Keratinocyte (primary cell): ENCODE data around the gene LPO. TPM values are rescaled to one million over a fixed set of nuclear protein-coding genes. Genes with fewer than 3 reads are reported as not detected.

Experiments
- DNase-seq: peaks from one replicate; pipeline ENCODE4 v3.0.0-alpha.2; 2011; ENCODE audit warnings: low read depth, missing footprints, low spot score
- FAIRE-seq: peaks from 2 replicates; lab custom pipeline; 2011; peaks lifted over from hg19 to GRCh38; lab: Jason Lieb, UNC
- H2AFZ ChIP-seq: 2 replicates; pipeline ENCODE4 v1.6.0; 2012; ENCODE audit warnings: low read length, control low read depth, inconsistent platforms; ENCODE audit not compliant: control insufficient read depth
- H3K27ac ChIP-seq: 2 replicates; pipeline ENCODE4 v1.5.1; 2011; ENCODE audit warnings: low read length; ENCODE audit not compliant: control insufficient read depth, insufficient read depth
- H3K27me3 ChIP-seq: 3 replicates; pipeline ENCODE4 v1.6.0; 2011; ENCODE audit warnings: low read length; ENCODE audit not compliant: control insufficient read depth, insufficient read depth; ENCODE audit errors: extremely low read depth
- H3K36me3 ChIP-seq, 2 experiments: 2 replicates in 1 of 2; 3 replicates in 1 of 2; pipeline ENCODE4 v1.5.1; 2011; ENCODE audit warnings: low read length in 2 of 2, mild to moderate bottlenecking in 1 of 2; ENCODE audit not compliant: control insufficient read depth in 2 of 2, insufficient read depth in 2 of 2; ENCODE audit errors: extremely low read depth in 1 of 2
- H3K4me1 ChIP-seq: 3 replicates; pipeline ENCODE4 v1.5.1; 2011; ENCODE audit warnings: low read length; ENCODE audit not compliant: control insufficient read depth, insufficient read depth; ENCODE audit errors: extremely low read depth
- H3K4me2 ChIP-seq: 3 replicates; pipeline ENCODE4 v1.6.0; 2011; ENCODE audit warnings: low read depth, low read length; ENCODE audit not compliant: control insufficient read depth, insufficient read depth; ENCODE audit errors: extremely low read depth
- H3K4me3 ChIP-seq, 3 experiments: fragments of 200-600 bp in 1 of 3; sonication (generic) in 1 of 3; 2 replicates in 2 of 3; 3 replicates in 1 of 3; pipeline ENCODE4 v1.5.1; 2011 to 2016; ENCODE audit warnings: low read length in 3 of 3, mild to moderate bottlenecking in 3 of 3, control low read depth in 2 of 3, inconsistent platforms in 1 of 3, low read depth in 1 of 3, mixed read lengths in 1 of 3, mixed run types in 1 of 3, moderate library complexity in 1 of 3; ENCODE audit not compliant: control insufficient read depth in 2 of 3, insufficient read depth in 2 of 3; ENCODE audit errors: extremely low read depth in 1 of 3
- H3K79me2 ChIP-seq: 2 replicates; pipeline ENCODE4 v1.6.0; 2012; ENCODE audit warnings: low read length; ENCODE audit not compliant: control insufficient read depth, insufficient read depth
- H3K9ac ChIP-seq: 3 replicates; pipeline ENCODE4 v1.6.0; 2011; ENCODE audit warnings: low read length; ENCODE audit not compliant: control insufficient read depth, insufficient read depth; ENCODE audit errors: extremely low read depth
- H3K9me1 ChIP-seq: 3 replicates; pipeline ENCODE4 v1.6.0; 2011; ENCODE audit warnings: low read length; ENCODE audit not compliant: control insufficient read depth, insufficient read depth; ENCODE audit errors: extremely low read depth
- H3K9me3 ChIP-seq: 2 replicates; pipeline ENCODE4 v1.5.1; 2012; ENCODE audit warnings: low read depth, low read length; ENCODE audit not compliant: control insufficient read depth
- H4K20me1 ChIP-seq: 3 replicates; pipeline ENCODE4 v1.6.0; 2011; ENCODE audit warnings: low read length; ENCODE audit not compliant: control insufficient read depth, insufficient read depth; ENCODE audit errors: extremely low read depth
- EZH2 ChIP-seq: IDR thresholded peaks from one replicate; pipeline ENCODE4 v1.6.1; 2012; ENCODE audit warnings: inconsistent platforms, mild to moderate bottlenecking, low read length, moderate library complexity
- dilution Hi-C: fragments of 300-500 bp; cut with MboI; formaldehyde crosslinking; loops from one replicate; pipeline ENCODE4 v1.7.0; 2020; ENCODE audit warnings: low sequenced_read_pairs; ENCODE audit not compliant: extremely low pct_ligation_motif_present
- polyA plus RNA-seq, 5 experiments: library from polyadenylated mRNA; depleted of rRNA in 3 of 5; stranded (reverse) in 3 of 5; stranded (forward) in 1 of 5; unstranded in 1 of 5; fragments of >200 nt; gene quantifications; 1 replicate in 1 of 5; 2 replicates in 3 of 5; 3 replicates in 1 of 5; pipeline versions ENCODE4 v1.2.1 to v1.2.3, GENCODE V29; 2011 to 2012; ENCODE audit warnings: missing spikeins in 2 of 5, low read depth in 1 of 5, low replicate concordance in 1 of 5
- TF ChIP-seq, protein P1 (sequence below), 3 experiments: IDR thresholded peaks in 1 of 3; conservative IDR thresholded peaks in 1 of 3; optimal IDR thresholded peaks in 1 of 3; 2 replicates in 2 of 3; 3 replicates in 1 of 3; pipeline versions ENCODE3 to v1.5.1; 2011; ENCODE audit warnings: low read length in 3 of 3, mild to moderate bottlenecking in 3 of 3, moderate library complexity in 2 of 3, control low read depth in 1 of 3, inconsistent platforms in 1 of 3; ENCODE audit not compliant: insufficient read depth in 2 of 3; ENCODE audit errors: extremely low read depth in 1 of 3

Gene LPO
- polyA plus RNA-seq, 1 donor (not counting 4 experiments of a cell fraction or from before 2014, with no cell fraction given): not detected

DNA sequence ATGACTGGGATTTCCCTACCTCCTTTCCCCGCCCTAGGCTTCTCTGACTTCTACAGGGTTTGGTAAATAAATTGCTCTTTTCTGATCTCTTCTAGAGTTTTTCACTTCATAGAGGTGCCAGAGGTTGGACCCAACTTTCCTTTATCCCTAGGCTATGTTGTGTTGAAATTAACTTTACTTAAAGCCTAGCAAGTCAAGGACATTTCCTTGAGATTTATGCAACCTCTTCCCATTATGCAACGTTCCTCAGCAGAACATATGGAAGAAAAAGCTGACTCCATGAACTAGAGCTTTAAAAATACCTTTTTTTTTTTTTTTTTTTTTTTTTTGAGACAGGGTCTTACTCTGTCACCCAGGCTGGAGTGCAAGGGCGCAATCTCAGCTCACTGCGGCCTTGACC, 26.9 kb downstream of the LPO start:
- H3K4me2 ChIP-seq: no peak overlapping the region
- no peak overlapping the region for H3K4me3 ChIP-seq
- H3K27me3 ChIP-seq: peaks cover 19% of the 10 kb centered on the region
- H3K79me2 ChIP-seq: no peaks in the 10 kb centered on the region
- H3K4me1 ChIP-seq: no peaks in the 10 kb centered on the region
- TF ChIP-seq, protein P1, sequence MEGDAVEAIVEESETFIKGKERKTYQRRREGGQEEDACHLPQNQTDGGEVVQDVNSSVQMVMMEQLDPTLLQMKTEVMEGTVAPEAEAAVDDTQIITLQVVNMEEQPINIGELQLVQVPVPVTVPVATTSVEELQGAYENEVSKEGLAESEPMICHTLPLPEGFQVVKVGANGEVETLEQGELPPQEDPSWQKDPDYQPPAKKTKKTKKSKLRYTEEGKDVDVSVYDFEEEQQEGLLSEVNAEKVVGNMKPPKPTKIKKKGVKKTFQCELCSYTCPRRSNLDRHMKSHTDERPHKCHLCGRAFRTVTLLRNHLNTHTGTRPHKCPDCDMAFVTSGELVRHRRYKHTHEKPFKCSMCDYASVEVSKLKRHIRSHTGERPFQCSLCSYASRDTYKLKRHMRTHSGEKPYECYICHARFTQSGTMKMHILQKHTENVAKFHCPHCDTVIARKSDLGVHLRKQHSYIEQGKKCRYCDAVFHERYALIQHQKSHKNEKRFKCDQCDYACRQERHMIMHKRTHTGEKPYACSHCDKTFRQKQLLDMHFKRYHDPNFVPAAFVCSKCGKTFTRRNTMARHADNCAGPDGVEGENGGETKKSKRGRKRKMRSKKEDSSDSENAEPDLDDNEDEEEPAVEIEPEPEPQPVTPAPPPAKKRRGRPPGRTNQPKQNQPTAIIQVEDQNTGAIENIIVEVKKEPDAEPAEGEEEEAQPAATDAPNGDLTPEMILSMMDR (optimal IDR thresholded peaks at IDR 0.05 in 1 of 3, IDR thresholded peaks at IDR 0.05 in 1 of 3, conservative IDR thresholded peaks at IDR 0.05 in 1 of 3; ENCODE audit: extremely low read depth in 1 of 3, insufficient read depth in 2 of 3, low read length in 3 of 3): no peak
- TF ChIP-seq EZH2: no peak
- no peaks in the 10 kb centered on the region for H3K9me1 ChIP-seq
- H3K27ac ChIP-seq: no peak overlapping the region
- dilution Hi-C loops: no loop called here
- no peaks in the 10 kb centered on the region for H3K36me3 ChIP-seq
- H2AFZ ChIP-seq: no peak overlapping the region
- DNase-seq (no peak), FAIRE-seq (peak; percentile 9)
- no peak overlapping the region for H3K9ac ChIP-seq
- no peaks in the 10 kb centered on the region for H3K9me3 ChIP-seq
- H4K20me1 ChIP-seq: no peaks in the 10 kb centered on the region

DNA sequence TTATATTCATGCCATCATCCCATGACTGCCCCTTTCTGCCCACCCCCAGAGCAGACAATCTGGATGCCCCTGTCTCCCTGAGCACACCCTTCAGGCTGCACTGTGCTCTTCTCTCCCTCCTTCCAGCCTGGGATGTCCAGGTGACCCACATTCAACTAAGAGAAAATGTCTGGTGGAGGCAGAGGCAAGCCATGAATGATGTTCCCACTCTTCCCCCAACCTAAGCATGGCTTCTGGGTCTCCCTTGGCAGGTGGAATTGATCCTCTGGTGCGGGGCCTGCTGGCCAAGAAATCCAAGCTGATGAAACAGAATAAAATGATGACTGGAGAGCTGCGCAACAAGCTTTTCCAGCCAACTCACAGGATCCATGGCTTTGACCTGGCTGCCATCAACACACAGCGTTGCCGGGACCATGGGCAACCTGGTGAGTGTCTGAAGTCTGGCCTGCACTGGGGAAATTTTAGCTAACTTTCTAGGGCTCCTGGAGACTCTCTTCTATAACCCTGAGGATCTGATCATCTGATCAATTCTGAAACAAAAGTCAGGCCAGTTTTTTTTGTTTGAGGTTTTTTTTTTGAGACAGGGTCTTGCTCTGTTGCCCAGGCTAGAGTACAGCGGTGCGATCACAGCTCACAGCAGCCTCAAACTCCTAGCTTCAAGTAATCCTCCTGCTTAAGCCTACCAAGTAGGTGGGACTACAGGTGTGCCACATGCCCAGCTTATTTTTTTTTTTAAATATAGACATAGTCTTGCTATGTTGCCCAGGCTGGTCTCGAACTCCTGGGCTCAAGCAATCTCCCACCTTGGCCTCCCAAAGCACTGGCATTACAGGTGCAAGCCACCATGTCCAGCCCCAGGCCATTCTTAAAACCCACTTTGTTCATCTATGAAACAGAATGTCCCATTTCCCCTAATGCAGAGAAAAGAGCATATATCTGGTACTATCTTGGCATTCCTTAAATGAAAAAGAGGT, 27.8 kb downstream of the LPO start:
- H2AFZ ChIP-seq: no peak overlapping the region
- H3K4me3 ChIP-seq: no peak overlapping the region
- no peaks in the 10 kb centered on the region for H3K79me2 ChIP-seq
- FAIRE-seq: no peak
- no peaks in the 10 kb centered on the region for H3K9me1 ChIP-seq
- no peak overlapping the region for H3K27ac ChIP-seq
- DNase-seq: no peak
- H4K20me1 ChIP-seq: no peaks in the 10 kb centered on the region
- H3K9me3 ChIP-seq: no peaks in the 10 kb centered on the region
- no peak for TF ChIP-seq EZH2
- TF ChIP-seq, protein P1 (optimal IDR thresholded peaks at IDR 0.05 in 1 of 3, IDR thresholded peaks at IDR 0.05 in 1 of 3, conservative IDR thresholded peaks at IDR 0.05 in 1 of 3; ENCODE audit: extremely low read depth in 1 of 3, insufficient read depth in 2 of 3, low read length in 3 of 3): no peak
- dilution Hi-C loops: no loop called here
- H3K4me2 ChIP-seq: no peak overlapping the region
- H3K27me3 ChIP-seq: peaks cover 19% of the 10 kb centered on the region
- H3K9ac ChIP-seq: no peak overlapping the region
- H3K36me3 ChIP-seq: no peaks in the 10 kb centered on the region
- no peaks in the 10 kb centered on the region for H3K4me1 ChIP-seq
